CD4-positive, alpha-beta T cell treated with Interleukin-15 for 1 hour (primary cell): ENCODE data around the gene TSSC4.
A peak's percentile ranks its signal among the peaks of the same experiment; 100 is the strongest.

Experiments
- DNase-seq: peaks from one replicate; pipeline ENCODE4 v3.0.0-alpha.2; 2020

The TSSC4 gene

GRCh38 chr11:2387266-2387987 is 13.1 kb upstream of the TSSC4 start:
- no peak for DNase-seq

DNA sequence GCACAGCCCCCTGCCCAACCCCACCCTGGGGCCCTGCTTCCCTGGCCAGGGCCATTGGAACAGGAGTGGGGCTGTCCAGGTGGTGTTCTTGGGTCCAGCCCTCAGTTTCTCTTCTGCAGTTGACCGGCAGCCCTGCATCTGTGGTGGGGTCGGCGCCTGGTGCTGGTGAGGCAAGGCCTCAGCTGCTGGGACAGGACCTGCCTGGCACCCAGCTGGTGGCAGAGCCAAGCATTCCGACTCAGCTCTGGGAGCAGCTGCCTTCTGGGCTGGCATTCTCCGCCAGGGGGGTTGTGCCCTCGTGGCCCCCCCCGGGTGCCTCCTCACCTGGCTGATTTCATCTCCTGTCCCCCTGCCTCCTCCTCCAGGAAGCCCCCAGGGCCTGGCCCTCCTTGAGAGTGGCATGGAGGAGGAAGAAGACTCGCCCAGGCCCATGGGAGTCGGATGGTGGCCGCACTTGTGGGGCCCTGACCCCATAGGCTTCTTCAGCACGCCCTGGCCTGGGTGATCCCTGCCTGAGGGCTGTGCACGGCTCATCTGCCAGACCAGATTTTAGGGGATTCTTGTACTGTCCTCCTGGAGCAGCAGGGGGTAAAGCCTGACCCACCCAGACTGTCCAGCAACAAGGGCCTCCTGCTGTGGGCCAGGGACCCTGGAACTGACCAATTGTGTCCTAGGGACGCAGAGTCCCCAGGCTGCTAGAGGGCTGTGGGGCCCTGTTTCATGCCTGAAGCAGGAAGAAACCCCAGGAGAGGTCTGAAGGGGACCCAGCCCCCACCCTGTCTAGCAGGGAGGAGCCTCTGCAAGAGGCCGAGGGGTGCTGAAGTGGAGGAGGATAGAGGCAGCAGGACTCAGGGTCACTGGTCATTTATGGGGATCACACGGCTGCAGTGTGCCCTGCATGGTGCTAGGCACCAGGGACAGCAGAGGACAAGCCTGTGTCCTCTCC is 11.8 kb upstream of the TSSC4 start:
- DNase-seq, result no peak

DNA sequence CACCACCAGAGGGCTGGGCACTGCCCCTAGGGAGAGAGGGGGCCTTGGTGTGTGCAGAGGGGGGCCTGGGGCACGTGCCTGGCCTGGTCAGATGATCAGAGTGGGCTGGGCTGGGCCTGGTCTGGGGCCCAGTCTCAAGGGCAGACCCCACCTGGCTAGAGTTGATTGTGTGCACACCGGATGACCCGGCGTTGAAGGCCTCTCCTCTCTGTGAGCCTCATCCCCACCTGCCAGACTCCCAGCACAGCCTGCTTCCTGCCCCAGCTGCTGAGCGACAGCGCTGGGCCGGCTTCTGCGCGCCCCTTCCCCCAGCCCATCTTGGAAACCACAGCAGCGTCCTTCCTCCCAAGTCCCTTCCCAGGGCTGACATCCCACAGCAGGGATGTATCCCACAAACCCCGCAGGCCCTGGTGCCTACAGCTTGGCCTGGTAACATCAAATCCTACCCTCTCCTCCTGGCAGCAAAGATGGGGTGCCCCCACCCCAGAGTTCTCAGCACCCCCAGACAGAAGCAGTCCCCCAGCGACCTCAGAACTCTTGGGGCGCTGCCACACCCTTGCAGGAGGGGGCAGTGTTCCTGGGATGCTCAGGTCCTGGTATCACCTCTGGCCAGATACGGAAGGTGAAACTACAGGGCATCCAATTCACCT is 11.0 kb upstream of the TSSC4 start:
- no peak for DNase-seq

DNA sequence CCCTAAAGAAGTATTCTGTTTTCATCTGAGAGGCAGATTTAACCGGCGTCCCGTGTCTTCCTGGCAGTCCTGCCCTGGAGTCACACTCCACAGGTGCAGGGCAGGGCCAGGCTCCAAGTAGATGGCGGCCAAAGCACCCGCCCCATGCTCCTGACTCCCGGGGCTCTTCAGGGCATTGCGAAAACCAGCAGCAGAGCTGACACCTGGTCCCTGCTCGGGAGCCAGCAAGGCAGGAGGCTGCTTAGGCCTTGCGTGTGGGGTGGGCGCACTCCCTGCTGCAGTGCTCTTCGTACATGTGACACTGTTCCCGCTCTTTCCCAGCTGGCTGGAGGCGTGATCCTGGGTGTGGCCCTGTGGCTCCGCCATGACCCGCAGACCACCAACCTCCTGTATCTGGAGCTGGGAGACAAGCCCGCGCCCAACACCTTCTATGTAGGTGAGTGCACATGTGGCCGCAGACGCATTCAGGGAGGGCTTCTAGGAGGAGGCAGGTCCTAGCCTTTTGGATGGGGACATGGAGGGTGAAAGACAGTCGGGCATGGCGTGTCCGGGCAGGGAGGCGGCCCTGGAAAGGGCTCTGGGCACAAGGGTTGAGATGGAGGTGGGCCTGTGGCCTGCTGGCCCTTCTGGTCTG is 10.3 kb upstream of the TSSC4 start:
- no peak for DNase-seq

DNA sequence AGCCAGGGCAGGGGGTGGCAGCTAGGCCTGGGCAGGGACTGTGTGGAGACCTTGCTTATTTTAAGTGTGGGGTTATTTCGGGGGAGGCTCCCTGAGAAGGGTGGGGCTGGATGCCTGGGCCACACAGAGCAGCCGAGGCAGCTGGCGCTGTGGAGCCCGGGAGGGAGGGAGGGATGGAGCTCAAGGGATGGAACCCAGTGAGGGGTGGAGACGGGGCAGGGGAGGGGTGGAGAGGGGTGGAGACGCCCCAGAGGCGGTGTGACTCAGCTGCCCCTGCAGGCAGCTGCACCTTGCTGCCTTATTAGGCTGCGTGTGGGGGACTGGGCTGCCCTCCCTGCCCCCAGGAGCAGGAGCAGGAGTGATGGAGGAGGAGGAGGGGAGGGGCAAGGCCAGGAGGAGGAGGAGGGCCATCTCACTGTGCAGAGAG is 9.8 kb upstream of the TSSC4 start:
- DNase-seq, result no peak

DNA sequence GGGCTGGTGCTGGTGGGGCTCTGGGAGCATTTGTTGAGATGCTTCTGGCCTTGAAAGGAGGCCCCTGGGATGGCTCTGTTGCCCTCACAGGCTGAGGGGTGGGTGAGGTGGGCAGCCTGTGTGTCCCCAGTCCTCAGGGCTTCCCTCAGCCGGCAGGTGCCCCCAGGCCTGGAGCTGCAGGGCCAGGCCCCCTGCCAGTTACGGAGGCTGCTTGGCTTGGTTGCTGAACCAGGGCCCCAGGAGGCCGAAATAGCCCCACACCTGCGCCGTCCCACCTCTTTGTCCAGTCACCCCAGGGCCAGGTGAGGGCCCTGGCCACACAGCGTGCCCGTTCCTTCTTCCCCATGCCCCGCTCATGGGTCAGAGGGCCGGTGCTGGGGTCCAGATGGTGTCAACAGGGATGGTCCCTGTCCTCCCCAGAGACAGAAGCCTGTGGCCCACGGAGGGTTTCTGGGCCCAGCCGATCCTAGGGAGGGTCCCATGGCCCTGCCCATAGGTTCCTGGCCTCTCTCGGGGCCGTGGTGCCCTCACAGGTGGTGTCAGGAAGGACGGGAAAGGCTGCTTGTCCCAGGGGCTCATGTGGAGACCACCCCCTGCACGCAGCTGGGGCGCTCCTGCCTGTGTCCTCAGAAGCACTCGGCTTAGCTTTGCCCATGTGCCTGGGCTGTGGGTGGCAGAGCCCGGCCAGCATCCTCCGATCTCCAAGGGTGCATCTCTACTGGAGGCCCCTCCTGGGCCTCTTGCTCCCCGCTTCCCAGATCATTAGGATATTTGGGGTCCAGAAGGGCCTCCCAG is 9.2 kb upstream of the TSSC4 start:
- no peak for DNase-seq

- DNase-seq, result no peak
Observed at GRCh38 chr11:2392241-2392959, 8.2 kb upstream of the TSSC4 start.

DNA sequence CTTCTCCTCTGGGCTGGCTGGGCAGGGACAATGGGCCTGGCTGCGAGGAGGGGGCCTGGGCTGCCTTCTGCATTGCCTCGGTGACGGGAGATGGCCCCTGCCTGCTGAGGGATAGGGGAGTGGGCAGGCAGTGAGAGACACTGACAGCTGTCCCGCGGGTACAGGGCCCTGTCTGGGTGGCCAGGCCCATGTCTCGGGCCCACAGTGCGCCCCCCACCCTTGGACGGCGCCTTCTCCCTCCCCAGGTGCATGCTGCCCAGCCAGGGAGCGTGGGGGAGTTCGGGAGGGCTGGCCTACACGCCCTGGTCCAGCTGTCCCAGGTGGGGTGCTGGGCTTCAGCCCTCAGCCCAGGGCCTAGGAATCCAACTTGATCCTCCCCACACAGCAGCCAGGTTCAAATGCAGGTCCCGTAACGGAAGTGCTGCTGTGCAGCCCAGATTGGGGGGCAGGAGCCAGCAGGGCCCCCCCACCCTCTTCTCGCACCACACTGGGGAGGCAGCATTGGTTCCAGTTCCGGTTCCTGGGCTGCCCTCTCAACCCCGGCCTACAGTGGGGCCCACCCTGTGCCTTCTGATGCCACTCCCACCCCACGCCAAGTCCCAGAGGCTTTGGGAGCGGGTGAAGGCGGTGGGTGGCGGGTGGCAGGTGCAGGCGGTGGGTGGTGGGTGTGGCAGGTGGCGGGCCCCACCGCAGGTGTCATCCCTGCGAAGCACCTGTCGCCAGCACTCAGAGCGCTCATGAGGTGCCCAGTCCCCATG is 7.3 kb upstream of the TSSC4 start:
- peak; percentile 41 for DNase-seq

DNA sequence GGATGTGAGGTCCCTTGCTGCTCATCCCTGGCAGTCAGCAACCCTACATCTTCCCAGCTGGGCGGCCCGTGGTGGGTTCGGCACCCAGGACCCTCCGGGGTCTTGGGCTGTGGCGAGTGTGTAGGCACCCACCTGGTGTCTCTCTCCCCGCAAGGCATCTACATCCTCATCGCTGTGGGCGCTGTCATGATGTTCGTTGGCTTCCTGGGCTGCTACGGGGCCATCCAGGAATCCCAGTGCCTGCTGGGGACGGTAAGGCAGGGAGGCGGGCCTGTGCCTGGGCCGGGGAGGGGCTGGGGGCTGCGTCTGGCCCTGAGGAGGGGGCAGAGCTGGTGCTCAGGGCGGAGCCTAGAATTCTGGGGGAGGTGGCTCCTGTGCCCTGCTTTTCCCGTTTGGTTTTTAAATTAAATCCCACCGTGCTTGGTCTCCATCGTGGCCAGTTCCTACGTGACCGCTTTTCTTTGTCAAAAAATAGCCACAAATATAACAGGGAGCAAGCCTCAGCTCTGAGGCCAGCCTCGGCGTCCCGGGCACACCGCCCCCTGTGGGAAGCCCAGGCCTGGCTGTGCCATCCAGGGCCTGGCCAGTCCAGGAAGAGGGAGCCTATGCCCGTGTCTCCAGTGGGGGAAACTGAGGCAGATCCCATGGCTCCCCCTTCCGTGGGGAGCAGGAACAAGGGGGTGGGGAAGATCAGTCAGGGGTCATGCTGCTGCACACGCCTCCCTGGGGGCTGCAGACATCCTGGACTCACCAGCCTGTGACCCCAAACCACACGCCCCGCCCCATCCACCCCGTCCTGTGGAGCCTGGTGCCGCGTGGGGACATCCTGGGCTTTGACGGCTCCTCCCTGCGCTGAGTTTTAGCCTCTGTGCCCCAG is 6.4 kb upstream of the TSSC4 start:
- DNase-seq, result peak; percentile 66

DNA sequence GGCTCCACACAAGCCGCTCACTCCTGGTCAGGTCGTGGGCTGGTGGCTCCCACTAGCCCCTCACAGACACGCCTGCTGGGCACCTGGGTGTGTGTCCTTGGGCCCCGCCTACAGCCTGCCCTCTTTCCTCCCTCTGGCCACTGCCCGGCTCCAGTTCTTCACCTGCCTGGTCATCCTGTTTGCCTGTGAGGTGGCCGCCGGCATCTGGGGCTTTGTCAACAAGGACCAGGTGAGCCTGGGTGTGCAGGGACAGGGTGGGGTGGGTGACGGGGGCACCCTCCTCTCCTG is 5.8 kb upstream of the TSSC4 start:
- no peak for DNase-seq

DNA sequence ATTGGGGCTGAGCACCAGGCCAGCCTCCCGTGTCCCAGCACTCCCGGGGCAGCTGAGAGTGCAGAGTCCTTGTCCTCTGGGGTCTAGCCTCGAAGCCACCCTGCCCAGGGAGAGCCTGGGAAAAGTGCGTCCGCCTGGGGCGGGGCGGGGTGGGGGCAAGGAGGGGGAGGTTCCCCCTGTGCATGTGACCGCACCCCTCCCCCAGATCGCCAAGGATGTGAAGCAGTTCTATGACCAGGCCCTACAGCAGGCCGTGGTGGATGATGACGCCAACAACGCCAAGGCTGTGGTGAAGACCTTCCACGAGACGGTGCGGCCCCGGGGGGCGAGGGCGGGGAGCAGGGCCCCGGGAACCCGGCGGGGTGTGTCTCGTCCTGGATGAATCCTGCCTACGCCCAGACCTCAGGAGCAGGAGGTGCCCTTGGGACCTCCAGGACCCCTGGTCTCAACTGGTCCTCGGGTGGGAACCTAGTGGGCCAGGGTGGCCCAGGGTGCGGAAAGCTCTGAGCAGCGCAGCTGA is 5.3 kb upstream of the TSSC4 start:
- DNase-seq, result no peak

DNA sequence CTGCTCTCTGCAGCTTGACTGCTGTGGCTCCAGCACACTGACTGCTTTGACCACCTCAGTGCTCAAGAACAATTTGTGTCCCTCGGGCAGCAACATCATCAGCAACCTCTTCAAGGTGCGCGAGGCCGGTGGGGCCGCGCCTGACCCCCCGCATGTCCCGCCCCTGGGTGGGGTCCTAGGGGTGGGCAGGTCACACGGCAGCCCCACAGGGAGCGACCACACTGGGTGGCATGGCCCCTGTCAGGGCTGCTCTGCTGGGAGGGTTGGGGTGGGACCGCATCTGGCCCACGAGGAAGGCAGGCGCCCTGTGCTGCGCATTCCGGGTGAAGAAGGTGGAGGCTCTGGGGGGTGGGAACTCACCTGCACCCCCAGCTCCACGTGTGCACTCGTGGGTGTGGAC is 4.7 kb upstream of the TSSC4 start:
- DNase-seq, result no peak

- no peak for DNase-seq
Observed at GRCh38 chr11:2396471-2396870, 4.1 kb upstream of the TSSC4 start.

GRCh38 chr11:2397005-2397404 is 3.5 kb upstream of the TSSC4 start:
- no peak for DNase-seq

DNA sequence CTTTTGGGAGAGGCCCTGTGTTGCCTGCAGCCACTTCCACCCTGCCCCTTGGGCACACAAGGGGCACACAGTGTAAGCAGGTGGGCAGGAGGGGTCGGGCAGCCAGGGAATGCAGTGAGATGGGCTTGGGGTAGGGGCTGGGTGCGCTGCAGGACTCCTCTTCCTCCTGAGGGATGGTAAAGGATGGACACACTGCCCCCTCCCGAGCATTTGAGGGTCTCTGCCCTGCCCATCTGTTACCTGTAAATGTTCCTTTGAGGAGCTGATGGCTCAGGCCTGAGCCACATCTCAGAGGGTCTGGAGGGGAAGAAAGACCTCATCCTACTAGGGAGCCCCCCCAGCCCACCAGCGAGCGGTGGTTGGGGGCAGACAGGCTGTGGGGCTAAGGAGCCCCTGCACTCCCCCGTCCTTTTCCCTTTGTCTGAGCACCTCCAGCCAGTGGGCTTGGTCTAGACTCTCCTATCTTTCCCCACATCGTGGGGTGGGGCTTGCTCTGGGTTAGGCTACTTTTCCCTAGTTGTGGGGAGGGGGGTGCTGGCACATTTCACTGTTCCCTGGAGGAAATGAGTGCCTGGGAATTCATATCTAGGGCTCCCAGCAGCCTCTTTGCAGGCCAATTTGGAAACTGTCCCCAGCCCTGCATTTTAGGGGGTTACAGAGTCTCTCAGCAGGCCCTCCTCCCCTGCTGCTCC is 1.7 kb upstream of the TSSC4 start:
- no peak for DNase-seq

GRCh38 chr11:2399488-2400068 is 972 bp upstream of the TSSC4 start:
- no peak for DNase-seq

GRCh38 chr11:2400762-2401435 is 349 bp downstream of the TSSC4 start:
- no peak for DNase-seq

DNA sequence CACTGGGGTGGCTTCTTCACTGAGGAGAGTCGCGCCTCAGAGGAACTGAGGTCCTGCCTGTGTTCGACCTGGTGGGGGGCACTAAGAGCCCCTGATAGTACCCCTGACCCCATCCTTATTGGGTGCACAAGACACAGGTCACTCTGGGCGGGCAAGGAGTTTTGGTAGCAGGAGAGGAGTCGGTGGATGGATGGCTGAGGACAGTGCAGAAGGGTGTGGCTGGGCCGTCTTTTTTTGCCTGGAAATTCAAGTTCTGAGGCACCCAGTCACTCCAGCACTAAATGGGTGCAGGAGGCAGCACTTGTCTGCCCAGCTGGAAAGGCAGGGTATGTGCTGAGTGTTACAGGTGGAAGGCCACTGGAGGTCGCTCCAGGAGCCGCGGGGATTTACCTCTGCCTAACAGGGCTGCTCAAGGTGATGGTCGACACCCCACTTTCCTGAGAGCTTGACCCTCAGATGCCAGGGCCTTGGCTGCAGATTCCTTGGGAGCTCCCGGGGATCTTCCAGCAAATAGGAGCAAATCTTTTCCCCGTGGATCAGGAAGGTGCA is 960 bp downstream of the TSSC4 start:
- no peak for DNase-seq
